HG03175 (cell line): ENCODE data around the gene CHRNA4.
"Not testable (repeated sequence)": the region's sequence is repeated elsewhere in the genome, so short reads cannot be mapped to it uniquely, and the experiment has no call there.

ENCODE experiments used
- ATAC-seq: cut with Tn5 transposase; IDR thresholded peaks from one replicate; pipeline ENCODE4 v1.9.1; 2021; ENCODE audit warnings: mild to moderate bottlenecking, moderate library complexity; ENCODE audit not compliant: unreplicated experiment

The CHRNA4 gene

DNA sequence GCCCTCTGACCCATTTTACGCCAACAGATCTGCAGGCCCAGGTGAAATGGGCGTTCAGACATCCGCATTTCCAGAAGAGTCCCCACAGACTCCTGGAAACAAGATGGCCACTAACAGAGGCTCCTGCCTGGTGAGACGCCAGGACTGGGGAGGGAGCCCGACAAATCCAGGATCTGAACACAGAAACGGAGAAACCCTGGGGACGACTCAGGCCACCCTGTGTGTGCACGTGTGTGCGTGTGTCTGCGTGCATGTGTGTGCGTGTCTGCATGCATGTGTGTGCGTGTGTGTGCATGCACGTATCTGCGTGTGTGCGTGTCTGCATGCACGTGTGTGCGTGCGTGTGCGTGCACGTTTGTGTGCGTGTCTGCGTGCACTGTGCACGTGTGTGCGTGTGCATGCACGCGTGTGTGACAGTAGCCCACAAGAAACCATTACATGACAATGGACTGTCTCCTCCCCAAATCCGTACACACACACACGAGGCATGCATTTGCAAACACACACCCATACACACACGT, 24.9 kb downstream of the CHRNA4 start:
- no peak for ATAC-seq

DNA sequence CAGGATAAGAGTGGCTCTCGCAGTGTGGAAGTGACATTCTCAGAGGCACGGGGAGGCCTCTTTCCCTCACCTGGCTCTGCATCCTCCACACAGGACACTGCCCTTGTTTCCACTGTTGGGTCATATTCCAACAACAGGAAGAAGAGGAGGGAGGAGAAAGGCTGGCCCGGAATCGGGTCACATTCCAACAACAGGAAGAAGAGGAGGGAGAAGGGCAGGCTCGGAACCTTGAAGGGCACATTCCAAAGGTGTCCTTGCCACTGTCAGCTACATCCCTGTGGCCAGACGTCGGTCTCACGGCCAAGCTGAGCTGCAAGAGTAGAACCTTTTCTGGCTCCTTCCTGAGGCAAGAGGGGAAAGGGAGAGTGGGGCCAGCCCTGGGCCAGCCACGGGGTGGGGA, 25.4 kb downstream of the CHRNA4 start:
- no peak for ATAC-seq

DNA sequence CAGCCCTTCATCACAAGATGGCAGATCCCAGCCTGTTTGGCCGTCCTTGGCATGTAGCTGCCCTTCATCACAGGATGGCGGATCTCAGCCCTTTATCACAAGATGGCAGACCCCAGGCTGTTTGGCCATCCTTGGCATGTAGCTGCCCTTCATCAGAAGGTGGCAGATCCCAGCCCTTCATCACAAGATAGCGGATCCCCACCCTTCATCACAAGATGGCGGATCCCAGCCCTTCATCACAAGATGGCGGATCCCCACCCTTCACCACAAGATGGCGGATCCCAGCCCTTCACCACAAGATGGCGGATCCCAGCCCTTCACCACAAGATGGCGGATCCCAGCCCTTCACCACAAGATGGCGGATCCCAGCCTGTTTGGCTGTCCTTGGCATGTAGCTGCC, 26.1 kb downstream of the CHRNA4 start:
- not testable (repeated sequence) for ATAC-seq

DNA sequence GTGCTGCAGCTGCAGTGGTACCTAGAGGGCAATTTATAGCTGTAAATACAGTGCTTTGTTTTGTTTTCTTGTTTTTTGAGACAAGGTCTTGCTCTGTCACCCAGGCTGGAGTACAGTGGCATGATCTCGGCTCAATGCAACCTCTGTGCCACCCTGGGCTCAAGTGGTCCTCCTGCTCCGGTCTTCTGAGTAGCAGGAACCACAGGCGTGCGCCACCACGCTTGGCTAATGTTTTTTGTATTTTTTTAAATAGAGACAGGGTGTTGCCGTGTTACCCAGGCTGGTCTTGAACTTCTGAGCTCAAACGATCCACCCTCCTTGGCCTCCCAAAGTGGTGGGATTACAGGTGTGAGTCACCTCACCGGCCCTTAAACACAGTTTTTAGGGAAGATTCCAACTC, 26.8 kb downstream of the CHRNA4 start:
- ATAC-seq, result no peak

DNA sequence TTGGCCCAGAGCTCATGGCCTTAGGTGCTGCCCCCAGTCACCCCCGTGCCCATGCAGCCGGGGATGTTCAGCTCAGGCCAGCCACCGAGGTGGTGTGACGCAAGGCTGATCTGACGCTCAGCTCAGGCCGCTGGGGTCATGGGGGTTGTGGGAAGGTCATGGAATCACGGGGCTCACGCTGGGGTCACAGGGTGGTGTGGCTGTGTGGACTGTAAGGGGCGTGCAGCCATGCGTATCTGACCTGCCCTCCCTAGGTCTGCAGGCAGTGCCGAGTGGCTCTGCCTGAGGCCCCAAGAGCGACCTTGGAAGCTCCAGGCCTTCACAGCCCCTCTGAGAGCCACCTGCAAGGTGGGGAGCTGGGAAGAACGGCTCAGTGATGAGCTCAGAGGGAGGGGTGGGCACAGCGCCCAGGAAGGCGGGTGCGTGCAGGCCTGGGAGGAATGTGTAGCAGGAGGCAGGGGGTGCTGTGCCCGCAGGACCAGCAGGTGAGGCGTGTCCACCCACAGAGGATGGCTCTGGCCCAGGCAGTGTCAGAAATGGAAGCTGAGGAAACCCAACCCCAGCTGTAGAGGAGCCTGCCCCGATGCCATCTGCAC, 27.8 kb downstream of the CHRNA4 start:
- ATAC-seq, result no peak

DNA sequence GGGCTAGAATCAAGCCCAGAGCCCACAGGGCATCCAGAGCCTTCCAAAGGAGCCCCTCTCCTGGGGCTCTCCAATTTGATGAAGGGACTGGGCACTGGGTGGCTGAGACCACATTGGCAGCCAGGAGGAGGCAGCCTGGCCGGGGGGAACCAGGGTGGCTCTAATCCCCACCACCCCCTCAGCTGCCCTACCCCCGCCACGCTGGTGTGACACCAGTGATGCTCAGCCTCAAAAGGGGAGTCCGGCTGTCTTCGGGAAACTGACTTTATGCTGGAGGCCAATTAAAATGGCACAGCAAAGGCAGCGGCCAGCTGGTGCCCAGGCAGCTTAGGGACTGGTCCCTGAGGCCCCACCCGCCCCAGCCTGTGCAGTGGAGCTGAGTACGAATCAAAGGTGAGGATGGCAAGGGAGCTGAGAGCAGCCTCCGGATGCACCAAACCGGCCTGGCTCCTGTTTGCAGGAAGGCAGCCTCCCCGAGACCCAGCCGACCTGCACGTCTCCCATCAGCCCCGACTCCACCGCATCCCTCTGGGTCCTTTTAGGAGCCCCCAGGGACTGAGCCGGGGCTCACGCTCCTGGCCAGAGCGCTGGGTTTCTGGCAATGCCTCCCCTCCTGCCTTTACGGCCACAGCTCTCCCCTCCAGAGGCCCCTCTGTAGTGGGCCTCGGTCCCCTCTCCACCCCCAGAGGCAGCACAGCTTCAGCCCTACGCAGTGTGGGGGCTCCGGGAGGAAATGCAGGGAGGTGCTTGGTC, 28.5 kb downstream of the CHRNA4 start:
- no peak for ATAC-seq

DNA sequence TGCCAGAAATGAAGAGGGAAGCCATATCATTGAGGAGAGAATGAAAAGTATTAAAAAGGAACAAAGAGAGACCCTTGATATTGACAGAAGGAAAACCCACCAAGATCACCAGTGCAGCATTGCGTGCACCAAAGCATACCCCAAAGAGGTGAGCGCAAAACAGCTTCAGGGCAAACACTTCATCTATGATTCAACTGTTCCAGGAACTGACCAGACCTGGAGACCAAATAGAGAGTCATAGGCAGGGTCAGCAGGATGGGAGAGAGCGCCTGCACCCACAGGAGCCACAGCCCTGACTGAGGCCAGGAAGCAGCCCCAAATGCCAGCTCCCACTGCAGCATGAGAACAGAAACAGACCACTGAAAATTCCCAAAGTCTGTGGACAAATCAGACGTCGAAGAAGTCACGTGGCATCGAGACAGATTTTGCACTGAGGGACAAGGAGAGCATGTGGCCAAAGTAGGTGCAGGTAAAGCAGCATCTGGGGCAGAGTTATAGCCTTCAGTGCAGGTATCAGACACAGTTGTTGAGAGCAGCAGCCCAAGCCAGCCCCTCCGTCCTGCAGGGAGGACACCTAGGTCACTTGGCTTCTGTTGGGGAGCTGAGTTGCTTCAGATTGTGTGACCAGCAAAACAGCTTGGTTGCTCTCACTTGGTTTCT, 29.3 kb downstream of the CHRNA4 start:
- ATAC-seq, result no peak

DNA sequence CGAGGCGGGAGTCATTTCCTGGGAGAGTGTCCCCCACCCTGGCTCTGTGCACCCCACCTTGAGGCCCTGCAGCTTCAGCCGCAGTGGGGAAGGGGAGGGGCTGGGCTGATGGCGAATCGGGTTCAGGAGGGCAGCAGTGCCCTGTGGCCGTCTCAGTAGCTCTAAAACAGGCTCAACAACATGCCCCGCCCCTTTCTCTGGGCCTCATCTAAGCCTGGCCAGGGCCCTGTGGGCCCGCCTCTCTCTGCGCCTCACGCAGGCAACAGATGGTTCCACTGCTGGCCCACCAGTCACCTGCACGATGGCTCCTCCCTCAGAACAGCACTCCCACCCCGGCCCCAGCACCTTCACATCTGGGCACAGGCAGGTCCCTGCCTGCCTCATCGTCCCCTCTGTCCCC, 30.2 kb downstream of the CHRNA4 start:
- ATAC-seq, result no peak

DNA sequence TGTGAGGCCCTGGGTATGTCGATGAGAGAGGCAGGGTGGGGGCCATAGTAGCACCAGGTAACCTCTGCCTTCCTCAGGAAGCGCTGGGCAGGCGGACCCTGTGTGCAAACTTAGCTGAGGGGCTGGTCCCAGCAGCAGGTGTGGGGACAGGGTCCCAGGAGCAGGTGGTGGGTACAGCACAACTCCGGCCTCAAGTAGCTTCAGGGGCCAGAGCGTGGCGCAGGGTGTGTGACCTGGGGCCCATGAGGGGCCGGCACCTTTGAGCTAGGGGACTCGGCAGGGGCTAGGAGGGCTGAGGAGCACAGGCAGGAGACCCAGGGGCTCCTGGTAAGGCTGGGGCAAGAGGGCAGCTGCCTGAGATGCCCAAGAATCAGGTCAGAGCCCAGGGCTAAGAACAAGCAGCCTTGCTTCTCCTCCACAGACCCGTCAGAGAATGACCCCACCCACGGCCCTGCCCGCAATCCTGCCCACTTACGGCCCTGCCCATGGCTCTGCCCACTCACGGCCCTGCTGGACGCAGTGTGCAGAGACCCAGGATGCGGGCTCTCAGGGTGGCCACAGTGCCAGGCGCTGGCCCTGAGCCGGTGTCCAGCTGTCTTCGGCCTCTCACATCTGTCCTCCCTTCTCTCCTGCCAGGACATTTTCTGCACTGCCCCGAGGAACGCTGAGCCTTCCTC, 30.9 kb downstream of the CHRNA4 start:
- no peak for ATAC-seq

DNA sequence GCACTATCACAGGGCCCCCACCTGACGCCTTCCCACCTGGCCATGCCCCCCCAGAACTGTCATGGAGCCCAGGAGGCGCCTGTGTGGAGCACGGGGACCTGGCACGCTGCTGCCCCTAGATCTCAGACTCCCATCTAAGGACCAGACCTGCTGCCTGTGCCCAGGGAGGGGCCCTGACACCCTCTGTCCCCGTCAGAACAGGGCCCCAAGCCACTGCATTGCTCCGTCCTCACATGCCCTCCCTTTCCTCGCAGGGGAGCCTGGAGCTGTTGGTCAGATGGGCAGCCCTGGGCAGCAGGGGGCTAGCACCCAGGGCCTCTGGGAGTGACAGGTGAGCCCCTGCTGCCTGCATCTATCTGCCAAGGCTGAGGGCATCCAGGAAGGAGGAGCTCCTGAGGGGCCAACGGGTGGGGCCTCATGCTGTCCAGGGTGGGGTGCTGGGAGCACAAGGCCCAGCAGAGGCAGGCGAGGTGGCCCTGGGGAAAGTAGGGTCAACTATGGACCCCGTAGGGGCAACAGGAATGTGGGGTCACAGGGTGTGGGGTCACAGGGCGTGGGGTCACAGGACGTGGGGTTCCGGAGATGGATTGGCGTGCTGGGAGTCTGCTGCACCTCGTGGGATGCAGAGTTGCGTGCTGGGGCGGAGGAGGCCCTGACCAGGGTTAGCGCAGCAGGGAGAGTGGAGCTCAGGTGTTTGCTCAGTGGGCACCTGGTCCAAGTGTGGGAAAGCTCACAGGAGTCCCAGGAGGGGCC, 31.6 kb downstream of the CHRNA4 start:
- ATAC-seq, result no peak

DNA sequence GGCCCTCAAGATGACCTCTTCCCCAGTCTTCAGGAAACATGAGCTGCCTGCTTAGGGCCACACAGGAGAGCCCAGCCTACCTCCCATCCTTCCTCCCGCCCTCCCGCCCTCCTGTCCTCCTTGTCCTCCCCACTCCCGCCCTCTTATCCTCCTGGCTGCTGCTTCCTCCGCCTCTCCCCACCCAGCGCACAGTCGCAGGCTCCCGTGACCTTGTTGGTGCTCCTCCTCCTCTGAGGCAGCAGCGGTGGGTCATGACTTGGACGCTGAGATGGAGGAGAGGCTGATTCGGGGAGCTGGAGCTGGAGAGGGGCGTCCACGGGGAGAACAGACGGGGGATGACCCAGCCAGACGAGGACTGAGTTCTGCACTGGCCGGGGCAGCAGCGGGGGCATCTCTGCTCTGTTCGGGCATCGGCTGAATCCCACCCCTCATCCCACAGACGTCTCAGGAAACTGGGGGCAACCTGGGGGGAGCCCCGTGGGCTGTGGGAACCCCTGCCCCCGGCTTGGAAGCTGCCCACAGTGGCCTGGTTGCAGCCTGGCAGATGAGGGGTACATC, 32.4 kb downstream of the CHRNA4 start:
- no peak for ATAC-seq

DNA sequence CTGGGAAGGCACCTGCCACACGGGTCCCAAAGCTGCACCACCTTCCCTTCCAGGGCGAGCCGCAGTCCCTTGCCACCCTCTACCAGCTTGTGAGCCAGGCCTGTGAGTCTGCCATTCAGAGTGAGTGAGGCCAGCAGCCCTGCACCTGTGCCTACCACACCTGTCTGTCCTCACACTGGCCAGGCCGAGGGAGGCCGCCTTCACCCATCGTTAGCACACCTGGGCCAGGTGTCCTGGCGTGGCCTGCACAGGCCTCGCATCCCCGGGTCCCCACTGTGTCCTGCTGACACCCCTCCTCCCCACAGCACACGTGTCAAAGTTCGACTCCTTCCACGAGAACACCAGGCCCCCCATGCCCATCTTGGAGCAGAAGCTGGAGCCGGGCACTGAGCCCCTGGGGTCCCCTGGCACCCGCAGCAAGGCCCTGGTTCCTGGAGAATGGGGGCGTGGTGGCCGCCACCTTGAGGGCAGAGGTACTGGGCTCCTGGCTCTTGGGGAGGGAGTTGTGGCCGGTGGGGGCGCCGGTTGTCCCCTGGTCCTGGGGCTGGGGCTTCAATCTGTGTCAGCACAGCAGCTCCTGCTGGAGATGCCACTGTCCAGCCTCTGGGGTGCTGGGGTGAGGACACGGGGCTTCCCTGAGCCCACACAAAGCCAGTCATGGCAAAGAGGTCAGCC, 33.0 kb downstream of the CHRNA4 start:
- ATAC-seq, result no peak

DNA sequence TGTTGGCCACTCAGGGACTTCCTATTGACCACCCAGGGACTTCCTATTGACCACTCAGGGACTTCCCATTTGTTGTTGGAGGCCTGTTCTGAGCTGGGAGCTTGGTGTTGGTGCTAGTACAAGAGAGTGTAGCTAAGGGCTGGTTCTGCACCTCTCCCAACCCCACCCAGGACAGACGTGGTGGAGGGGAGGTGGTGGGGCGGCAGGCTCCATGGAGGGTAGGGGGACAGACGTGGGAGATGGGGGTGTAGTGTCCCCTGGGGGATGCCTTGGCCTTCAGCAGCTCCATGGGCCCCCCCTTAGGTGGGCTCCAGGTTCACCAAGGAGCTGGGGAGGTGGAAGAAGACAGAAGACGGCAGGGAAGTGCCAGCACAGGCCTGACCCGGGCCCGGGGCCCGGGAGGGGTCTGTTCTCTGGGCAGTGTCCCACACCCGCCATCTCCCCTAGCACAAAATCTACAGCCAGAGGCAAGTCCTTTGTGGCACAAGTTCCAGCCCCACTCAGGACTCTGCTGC, 33.9 kb downstream of the CHRNA4 start:
- no peak for ATAC-seq

DNA sequence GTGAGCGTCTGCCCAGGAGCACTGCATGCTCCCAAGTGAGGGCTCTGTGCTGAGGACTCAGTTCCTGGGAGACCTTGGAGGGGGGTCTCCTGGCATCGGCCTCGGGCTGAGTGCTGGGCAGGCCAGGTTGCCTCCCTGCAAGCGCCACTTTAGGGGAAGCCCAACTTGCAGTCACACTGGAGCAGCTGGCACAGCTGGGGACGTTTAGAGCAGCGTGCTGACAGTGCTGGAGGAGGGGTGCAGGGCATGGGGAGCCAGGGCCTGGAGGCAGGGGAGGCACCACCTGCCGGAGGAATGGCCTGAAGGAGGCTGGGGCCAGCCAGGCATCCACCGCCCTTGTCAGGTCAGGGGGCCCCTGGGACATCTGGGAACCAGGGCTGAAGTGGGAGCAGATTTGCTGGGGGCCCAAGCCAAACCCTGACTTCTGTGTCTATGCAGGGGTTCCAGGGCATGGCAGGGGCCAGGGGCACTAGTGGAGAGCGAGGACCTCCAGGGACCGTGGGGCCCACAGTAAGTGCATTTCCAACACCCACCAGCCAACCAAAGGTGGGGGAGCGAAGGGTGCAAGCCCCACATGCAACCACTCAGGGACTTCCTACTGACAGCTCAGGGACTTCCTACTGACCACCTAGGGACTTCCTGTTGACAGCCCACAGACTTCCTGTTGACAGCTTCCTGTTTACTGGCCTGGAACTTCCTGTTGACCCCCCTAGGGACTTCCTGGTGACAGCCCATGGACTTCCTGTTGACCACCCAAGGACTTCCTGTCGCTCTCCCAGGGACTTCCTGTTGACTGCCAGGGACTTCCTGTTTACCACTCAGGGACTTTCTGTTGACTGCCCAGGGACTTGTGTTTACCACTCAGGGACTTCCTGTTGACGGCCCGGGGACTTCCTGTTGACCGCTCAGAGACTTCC, 34.6 kb downstream of the CHRNA4 start:
- no peak for ATAC-seq

DNA sequence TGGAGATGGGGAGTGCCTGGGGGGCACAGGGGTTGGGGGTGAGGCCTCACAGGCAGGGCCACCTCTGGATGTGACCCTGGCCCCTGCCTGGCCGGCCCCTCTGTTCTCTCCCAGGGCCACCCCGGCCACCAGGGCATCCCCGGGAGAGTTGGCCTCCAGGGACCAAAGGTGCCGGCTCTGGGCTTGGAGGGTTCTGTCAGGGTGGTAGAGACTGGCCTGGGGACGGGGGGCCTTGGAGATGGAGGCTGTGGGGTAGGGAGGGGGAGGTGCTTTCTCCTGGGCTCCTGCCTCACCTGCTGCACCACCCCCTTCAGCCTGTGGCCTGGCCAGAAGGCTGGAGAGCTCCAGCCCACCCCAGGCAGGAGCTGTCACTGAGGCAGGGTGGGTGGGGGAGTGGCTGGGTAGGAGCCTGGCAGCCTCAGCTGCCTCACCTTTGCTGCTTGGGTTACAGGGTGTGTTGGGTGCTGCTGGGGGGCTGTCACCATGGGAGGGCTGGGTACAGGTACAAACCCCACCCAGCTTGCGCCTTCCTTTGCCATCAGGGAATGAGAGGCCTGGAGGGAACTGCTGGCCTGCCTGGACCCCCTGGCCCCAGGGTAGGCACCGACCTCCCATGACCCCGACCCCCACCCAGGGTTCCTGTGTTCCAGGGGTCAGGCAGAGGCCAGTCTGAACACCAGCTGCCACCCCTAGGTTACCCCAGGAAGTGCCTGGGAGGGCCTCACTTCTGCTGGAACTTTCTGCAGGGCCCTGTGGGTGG, 35.4 kb downstream of the CHRNA4 start:
- no peak for ATAC-seq

DNA sequence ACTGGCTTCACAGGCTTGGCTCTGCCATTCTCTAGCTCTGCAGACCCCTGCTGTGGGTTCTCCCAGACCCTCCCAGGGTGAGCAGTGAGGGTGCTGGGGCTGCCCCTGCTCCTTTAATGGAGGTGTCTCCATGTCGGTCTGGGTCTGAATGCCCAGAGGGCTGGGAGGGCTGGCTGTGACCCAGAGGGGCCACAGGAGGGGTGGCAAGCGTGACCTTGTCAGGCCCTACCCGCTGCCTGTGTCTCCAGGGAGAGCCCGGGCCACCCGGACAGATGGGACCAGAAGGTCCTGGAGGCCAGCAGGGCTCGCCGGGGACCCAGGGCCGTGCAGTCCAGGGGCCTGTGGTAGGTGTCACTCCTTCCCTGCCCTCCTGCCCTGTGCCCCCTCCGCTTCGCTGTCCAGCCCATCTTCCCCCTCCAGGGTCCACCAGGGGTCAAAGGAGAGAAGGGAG, 36.1 kb downstream of the CHRNA4 start:
- ATAC-seq, result no peak

DNA sequence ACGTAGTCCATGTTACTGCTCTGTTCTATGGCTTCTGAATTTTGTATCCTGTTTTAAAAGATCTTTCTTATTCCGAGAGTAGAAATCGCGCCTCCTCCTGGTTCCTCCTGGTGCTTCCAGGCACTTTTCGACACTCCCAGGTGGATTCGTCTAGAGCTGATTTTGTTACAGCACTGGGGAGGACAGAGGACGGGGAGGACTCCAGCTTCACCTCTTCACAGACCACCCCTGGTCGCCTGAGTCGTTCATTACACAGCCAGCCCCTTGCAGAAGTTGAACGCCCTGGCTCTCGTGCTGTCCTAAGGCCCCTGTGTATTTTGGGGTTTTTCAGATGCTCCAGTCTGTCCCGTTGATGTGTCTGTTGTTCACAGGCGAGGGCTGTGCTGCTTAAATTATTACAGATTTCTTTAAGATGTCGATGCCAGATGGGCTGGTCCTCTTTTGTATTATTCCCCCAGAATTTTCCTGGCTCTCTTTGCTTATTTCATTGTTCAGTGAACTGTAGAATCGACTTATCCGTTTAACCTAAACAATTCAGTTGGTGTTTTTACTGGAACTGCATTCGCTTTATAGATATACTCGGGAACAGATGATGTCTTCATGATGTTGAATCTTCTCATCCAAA, 37.7 kb downstream of the CHRNA4 start:
- ATAC-seq, result no peak

DNA sequence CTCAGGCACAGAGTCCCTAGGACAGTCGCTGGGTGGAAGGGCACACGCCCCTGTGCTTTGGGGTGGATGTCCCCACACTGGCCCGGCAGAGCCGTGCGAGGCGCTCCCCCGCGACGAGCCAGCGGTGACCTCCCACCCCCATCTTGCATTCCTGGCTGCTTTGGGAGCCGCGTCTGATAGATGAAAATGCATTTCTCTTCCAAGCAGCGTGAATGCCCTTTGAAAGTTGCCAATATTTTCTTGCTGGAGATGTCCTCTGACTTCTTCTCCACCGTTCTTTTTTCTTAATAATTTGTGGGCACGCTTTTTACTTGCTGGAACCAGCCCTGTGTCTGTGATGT, 38.2 kb downstream of the CHRNA4 start:
- ATAC-seq, result no peak
